Measurements from ENCODE around the gene TNS3. TPM values are rescaled to one million over a fixed set of nuclear protein-coding genes. Genes with fewer than 3 reads are reported as not detected.

Gene TNS3
- total and polyA plus RNA-seq, 2 of the 13 experiments (the other 11 are each of a cell fraction or from before 2014, with no cell fraction given): 52.9 to 55.7 TPM

- TF ChIP-seq TBX3 (IDR thresholded peaks at IDR 0.05; ENCODE audit: borderline replicate concordance) (no peak), JUN (CRISPR knock-in tag; IDR thresholded peaks at IDR 0.05) (0 out of 2 replicates have a peak, but pooled peaks have one; percentile 32), DPF2 (CRISPR knock-in tag; IDR thresholded peaks at IDR 0.05; ENCODE audit: borderline replicate concordance, low read depth) (peak; percentile 32), TEAD3 (CRISPR knock-in tag; optimal IDR thresholded peaks at IDR 0.05; ENCODE audit: borderline replicate concordance) (peak; percentile 62), YEATS2 (CRISPR knock-in tag; IDR thresholded peaks at IDR 0.05; ENCODE audit: borderline replicate concordance) (peak; percentile 18; the same call in 1 of the 2 replicates), PRMT3 (CRISPR knock-in tag; IDR thresholded peaks at IDR 0.05; ENCODE audit: borderline replicate concordance, low read depth) (no peak; the same call in 1 of the 2 replicates), SOX6 (IDR thresholded peaks at IDR 0.05) (no peak), SOX6 (CRISPR knock-in tag; IDR thresholded peaks at IDR 0.05) (peak; percentile 33), ZBTB43 (CRISPR knock-in tag; conservative IDR thresholded peaks at IDR 0.05) (0 out of 2 replicates have a peak, but pooled peaks have one; percentile 33), FOXP4 (CRISPR knock-in tag; IDR thresholded peaks at IDR 0.05) (peak; percentile 72), ZNF10 (CRISPR knock-in tag; IDR thresholded peaks at IDR 0.05; ENCODE audit: borderline replicate concordance, low read depth) (no peak), KMT2A (CRISPR knock-in tag; IDR thresholded peaks at IDR 0.05) (no peak), GFI1 (CRISPR knock-in tag; IDR thresholded peaks at IDR 0.05; ENCODE audit: borderline replicate concordance) (no peak), IRF9 (CRISPR knock-in tag; IDR thresholded peaks at IDR 0.05; ENCODE audit: borderline replicate concordance) (peak; percentile 48; the same call in 1 of the 2 replicates), FOXK1 (CRISPR knock-in tag; IDR thresholded peaks at IDR 0.05; ENCODE audit: borderline replicate concordance, low read depth) (peak; percentile 18; the same call in 1 of the 2 replicates), ZNF276 (CRISPR knock-in tag; IDR thresholded peaks at IDR 0.05; ENCODE audit: low read depth) (0 out of 2 replicates have a peak, but pooled peaks have one; percentile 35), ZFX (CRISPR knock-in tag; IDR thresholded peaks at IDR 0.05; ENCODE audit: low read depth) (peak; percentile 74), CSRNP1 (CRISPR knock-in tag; IDR thresholded peaks at IDR 0.05) (no peak), ZNF205 (CRISPR knock-in tag; IDR thresholded peaks at IDR 0.05) (0 out of 2 replicates have a peak, but pooled peaks have one; percentile 23), ZIK1 (CRISPR knock-in tag; IDR thresholded peaks at IDR 0.05; ENCODE audit: borderline replicate concordance, low read depth) (no peak)
Observed at GRCh38 chr7:47540387-47541350, 41.2 kb downstream of the TNS3 start (continued).

Data from HepG2 (cell line).